ENCODE data around the gene RASL10A. TPM values are rescaled to one million over a fixed set of nuclear protein-coding genes. Genes with fewer than 3 reads are reported as not detected.
A peak's percentile ranks its signal among the peaks of the same experiment; 100 is the strongest.

The RASL10A gene
- total and polyA plus RNA-seq, 2 experiments from 2014 or later: 1.2 to 3.6 TPM

- Histone ChIP-seq H3K4me1 (ENCODE audit: low read depth) (peaks cover 13% of the 10 kb centered on the region), H3K9me3 (ENCODE audit: low read depth) (no peaks in the 10 kb centered on the region), H3K4me3 (peak within 1 kb of the TSS; percentile 81), H3K27ac (peak within 1 kb of the TSS; percentile 24), H3K27me3 (no peaks in the 10 kb centered on the region), H3K36me3 (no peaks in the 10 kb centered on the region)
- peak; percentile 88 to 89 for DNase-seq (ENCODE audit: low read depth in 1 of 2, low spot score in 1 of 2)
- TF ChIP-seq, protein P1, sequence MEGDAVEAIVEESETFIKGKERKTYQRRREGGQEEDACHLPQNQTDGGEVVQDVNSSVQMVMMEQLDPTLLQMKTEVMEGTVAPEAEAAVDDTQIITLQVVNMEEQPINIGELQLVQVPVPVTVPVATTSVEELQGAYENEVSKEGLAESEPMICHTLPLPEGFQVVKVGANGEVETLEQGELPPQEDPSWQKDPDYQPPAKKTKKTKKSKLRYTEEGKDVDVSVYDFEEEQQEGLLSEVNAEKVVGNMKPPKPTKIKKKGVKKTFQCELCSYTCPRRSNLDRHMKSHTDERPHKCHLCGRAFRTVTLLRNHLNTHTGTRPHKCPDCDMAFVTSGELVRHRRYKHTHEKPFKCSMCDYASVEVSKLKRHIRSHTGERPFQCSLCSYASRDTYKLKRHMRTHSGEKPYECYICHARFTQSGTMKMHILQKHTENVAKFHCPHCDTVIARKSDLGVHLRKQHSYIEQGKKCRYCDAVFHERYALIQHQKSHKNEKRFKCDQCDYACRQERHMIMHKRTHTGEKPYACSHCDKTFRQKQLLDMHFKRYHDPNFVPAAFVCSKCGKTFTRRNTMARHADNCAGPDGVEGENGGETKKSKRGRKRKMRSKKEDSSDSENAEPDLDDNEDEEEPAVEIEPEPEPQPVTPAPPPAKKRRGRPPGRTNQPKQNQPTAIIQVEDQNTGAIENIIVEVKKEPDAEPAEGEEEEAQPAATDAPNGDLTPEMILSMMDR (IDR thresholded peaks at IDR 0.05; ENCODE audit: low read depth, low read length): peak; percentile 66
Measured at GRCh38 chr22:29306175-29306834, 9.2 kb downstream of the RASL10A start, which contains the start of gene GAS2L1. GAS2L1 (plus strand) TSS chr22:29306650; CDS start chr22:29308106, 1,456 bp downstream.

GRCh38 chr22:29305836-29306174, 9.7 kb downstream of the RASL10A start:
- Histone ChIP-seq H3K36me3 (no peaks in the 10 kb centered on the region), H3K9me3 (ENCODE audit: low read depth) (no peaks in the 10 kb centered on the region), H3K27ac (no peak overlapping the region), H3K4me3 (no peak overlapping the region), H3K4me1 (ENCODE audit: low read depth) (peaks cover 13% of the 10 kb centered on the region), H3K27me3 (no peaks in the 10 kb centered on the region)
- TF ChIP-seq, protein P1 (IDR thresholded peaks at IDR 0.05; ENCODE audit: low read depth, low read length): no peak
- DNase-seq (ENCODE audit: low read depth in 1 of 2, low spot score in 1 of 2): no peak

DNA sequence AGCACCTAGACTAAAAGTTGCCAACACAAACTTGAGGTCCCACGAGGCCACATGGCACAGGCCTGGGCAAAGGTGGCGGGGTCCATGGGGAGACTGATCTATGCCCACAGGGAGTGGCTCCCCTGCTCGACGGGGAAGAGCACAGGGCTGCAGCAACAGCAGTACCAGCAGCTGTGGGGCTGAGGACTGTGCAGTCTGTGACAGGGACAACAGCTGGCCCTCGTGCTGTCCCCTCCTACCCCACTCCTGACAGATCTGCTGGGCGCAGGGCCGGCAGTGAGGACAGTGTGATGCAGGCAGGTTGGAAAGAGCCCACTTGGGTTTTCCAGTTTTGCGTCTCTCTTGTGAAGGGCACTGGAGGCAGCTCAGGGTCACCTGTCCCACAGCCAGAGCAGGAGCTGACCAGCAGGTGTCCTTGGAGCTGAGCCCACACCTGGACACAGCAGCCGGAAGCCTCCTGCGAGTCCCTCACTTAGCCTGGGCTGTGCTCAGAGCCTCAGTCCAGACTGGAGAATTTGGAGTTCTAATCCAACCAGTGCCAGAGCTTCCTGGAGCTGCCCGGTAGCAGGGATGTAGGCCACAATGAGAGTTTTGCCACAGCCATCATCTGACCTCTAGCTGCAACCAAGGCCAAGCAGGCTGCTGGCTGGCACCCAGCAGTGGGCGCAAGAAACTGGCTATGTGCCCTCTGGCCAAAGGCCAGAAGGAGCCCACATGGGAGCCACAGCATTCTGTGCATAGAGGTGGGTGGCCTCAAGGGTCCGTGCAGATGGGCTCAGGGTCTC, 12.6 kb downstream of the RASL10A start:
- Histone ChIP-seq H3K4me3 (no peak overlapping the region), H3K9me3 (ENCODE audit: low read depth) (no peaks in the 10 kb centered on the region), H3K27ac (peak overlapping the region; percentile 34), H3K4me1 (ENCODE audit: low read depth) (no peaks in the 10 kb centered on the region), H3K36me3 (peaks cover 21% of the 10 kb centered on the region), H3K27me3 (no peaks in the 10 kb centered on the region)
- TF ChIP-seq, protein P1 (IDR thresholded peaks at IDR 0.05; ENCODE audit: low read depth, low read length): no peak
- DNase-seq (ENCODE audit: low read depth in 1 of 2, low spot score in 1 of 2): peak in 1 of 2 donors; percentile 20

- TF ChIP-seq, protein P1 (IDR thresholded peaks at IDR 0.05; ENCODE audit: low read depth, low read length): no peak
Measured at GRCh38 chr22:29302402-29302680, 13.2 kb downstream of the RASL10A start.

GRCh38 chr22:29301716-29302401, 13.6 kb downstream of the RASL10A start:
- peaks cover 31% of the 10 kb centered on the region for H3K36me3 ChIP-seq
- no peak for DNase-seq (ENCODE audit: low read depth in 1 of 2, low spot score in 1 of 2)
- H3K27me3 ChIP-seq: no peaks in the 10 kb centered on the region
- H3K9me3 ChIP-seq (ENCODE audit: low read depth): no peaks in the 10 kb centered on the region
- TF ChIP-seq, protein P1 (IDR thresholded peaks at IDR 0.05; ENCODE audit: low read depth, low read length): no peak
- no peaks in the 10 kb centered on the region for H3K4me1 ChIP-seq (ENCODE audit: low read depth)
- peak overlapping the region; percentile 63 for H3K27ac ChIP-seq
- no peak overlapping the region for H3K4me3 ChIP-seq

More at GRCh38 chr22:29302402-29302680, 13.2 kb downstream of the RASL10A start:
- peak overlapping the region; percentile 34 for H3K27ac ChIP-seq
- H3K4me1 ChIP-seq (ENCODE audit: low read depth): no peaks in the 10 kb centered on the region
- no peaks in the 10 kb centered on the region for H3K27me3 ChIP-seq
- H3K9me3 ChIP-seq (ENCODE audit: low read depth): no peaks in the 10 kb centered on the region
- peaks cover 26% of the 10 kb centered on the region for H3K36me3 ChIP-seq
- no peak overlapping the region for H3K4me3 ChIP-seq
- DNase-seq (ENCODE audit: low read depth in 1 of 2, low spot score in 1 of 2): no peak

Measured in cardiac muscle cell (in vitro differentiated cells and primary cell).